Ascending aorta (tissue), 2 donors: ENCODE data around the gene IQGAP3. TPM values are rescaled to one million over a fixed set of nuclear protein-coding genes. Genes with fewer than 3 reads are reported as not detected.

Experiments
- DNase-seq, 2 donors: peaks; one replicate each; pipeline ENCODE4 v3.0.0-alpha.2; 2019; ENCODE audit warnings: low spot score in 2 of 2
- H3K27ac ChIP-seq, 2 donors: fragments of 200-600 bp; sonication (generic); one replicate each; pipeline ENCODE4 v1.5.1; 2016 to 2017; ENCODE audit warnings: mild to moderate bottlenecking in 1 of 2
- H3K27me3 ChIP-seq: fragments of 200-600 bp; sonication (generic); one replicate; pipeline ENCODE4 v1.5.1; 2017
- H3K36me3 ChIP-seq, 2 donors: fragments of 200-600 bp; sonication (generic); one replicate each; pipeline ENCODE4 v1.5.1; 2016
- H3K4me1 ChIP-seq, 2 donors: fragments of 200-600 bp; sonication (generic); one replicate each; pipeline ENCODE4 v1.5.1; 2016 to 2017; ENCODE audit warnings: mild to moderate bottlenecking in 1 of 2
- H3K4me3 ChIP-seq, 2 donors: fragments of 200-600 bp; sonication (generic); one replicate each; pipeline ENCODE4 v1.5.1; 2016 to 2017; ENCODE audit warnings: mild to moderate bottlenecking in 1 of 2
- H3K9me3 ChIP-seq, 2 donors: fragments of 200-600 bp; sonication (generic); one replicate each; pipeline ENCODE4 v1.5.1; 2016
- intact Hi-C: fragments of 100-400 bp; cut with DNase I; formaldehyde crosslinking; loops from one replicate; pipeline ENCODE4 v1.15.1; 2023
- total RNA-seq: library from RNA; depleted of rRNA; stranded (reverse); fragments of >200 nt; gene quantifications from one replicate; pipeline ENCODE4 v1.1.0, GENCODE V29; 2016
- TF ChIP-seq, protein P1 (sequence below), 3 experiments: fragments of 200-600 bp in 2 of 3; fragments of 450-650 bp in 1 of 3; sonication (generic) in 2 of 3; IDR thresholded peaks; one replicate each; pipeline ENCODE4 v1.5.1; 2016 to 2019; ENCODE audit warnings: antibody characterized with exemption in 3 of 3, mild to moderate bottlenecking in 1 of 3, moderate library complexity in 1 of 3

The IQGAP3 gene
- total RNA-seq, 1 donor from 2014 or later = not detected

DNA sequence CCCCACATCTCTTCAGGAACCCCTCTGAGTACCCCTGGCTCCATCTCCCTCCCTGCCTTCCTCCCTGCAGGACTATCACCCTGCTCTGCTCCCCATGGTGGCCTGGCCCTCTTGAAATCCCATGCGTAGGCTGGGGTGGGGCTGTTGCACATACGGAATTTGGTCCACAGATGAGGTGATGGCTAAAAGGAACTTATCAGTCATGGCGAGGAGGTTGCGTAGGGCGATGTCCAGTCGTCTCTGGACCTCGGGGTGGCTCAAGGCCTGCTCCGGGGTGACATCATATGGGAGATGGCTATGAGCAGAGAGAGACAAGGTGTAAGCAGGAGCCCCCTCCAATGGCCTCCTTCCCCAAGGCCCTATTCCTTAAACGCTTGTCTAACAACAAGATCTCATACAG lies 35.3 kb downstream of the IQGAP3 start:
- Histone ChIP-seq H3K27ac (no peak overlapping the region), H3K9me3 (no peaks in the 10 kb centered on the region), H3K36me3 (no peaks in the 10 kb centered on the region), H3K4me1 (no peaks in the 10 kb centered on the region), H3K27me3 (no peaks in the 10 kb centered on the region), H3K4me3 (no peak overlapping the region)
- intact Hi-C loops = no loop called here
- no peak for DNase-seq
- TF ChIP-seq, protein P1, sequence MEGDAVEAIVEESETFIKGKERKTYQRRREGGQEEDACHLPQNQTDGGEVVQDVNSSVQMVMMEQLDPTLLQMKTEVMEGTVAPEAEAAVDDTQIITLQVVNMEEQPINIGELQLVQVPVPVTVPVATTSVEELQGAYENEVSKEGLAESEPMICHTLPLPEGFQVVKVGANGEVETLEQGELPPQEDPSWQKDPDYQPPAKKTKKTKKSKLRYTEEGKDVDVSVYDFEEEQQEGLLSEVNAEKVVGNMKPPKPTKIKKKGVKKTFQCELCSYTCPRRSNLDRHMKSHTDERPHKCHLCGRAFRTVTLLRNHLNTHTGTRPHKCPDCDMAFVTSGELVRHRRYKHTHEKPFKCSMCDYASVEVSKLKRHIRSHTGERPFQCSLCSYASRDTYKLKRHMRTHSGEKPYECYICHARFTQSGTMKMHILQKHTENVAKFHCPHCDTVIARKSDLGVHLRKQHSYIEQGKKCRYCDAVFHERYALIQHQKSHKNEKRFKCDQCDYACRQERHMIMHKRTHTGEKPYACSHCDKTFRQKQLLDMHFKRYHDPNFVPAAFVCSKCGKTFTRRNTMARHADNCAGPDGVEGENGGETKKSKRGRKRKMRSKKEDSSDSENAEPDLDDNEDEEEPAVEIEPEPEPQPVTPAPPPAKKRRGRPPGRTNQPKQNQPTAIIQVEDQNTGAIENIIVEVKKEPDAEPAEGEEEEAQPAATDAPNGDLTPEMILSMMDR (IDR thresholded peaks at IDR 0.05) = no peak

DNA sequence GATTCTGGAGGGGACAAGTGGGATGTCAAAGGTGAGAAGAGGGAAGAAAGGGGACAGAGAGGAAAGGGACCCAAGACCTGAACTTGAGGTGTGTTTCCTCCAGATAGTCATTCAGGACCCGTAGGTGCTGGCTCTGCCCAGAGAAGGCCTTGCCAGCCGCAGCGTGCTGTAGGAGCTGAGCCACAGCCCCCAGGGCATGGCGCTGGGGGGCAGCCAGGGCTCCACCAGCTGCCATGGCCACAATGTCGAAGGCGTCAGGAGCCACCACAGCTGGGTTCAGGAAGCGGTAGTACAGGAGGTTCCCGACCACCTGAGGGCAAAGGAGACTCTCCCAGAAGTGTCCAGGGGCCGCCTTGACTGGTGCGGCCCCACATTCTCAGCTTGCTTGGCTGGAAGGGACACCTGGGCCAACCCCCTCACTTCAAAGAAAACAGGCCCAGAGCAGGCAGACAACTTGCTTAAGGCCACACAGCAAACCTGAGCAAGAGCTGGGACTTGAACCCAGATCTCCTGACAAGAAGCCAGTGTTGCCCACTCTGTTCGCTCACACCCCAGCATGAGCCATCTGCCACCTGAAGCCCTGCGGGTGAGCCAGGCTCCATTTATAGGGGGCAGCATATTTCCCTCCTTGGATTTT lies 37.8 kb downstream of the IQGAP3 start:
- Histone ChIP-seq H3K27me3 (no peaks in the 10 kb centered on the region), H3K4me3 (no peak overlapping the region), H3K9me3 (no peaks in the 10 kb centered on the region), H3K36me3 (no peaks in the 10 kb centered on the region), H3K4me1 (no peaks in the 10 kb centered on the region), H3K27ac (no peak overlapping the region)
- intact Hi-C loops = no loop called here
- TF ChIP-seq, protein P1 (IDR thresholded peaks at IDR 0.05) = no peak
- no peak for DNase-seq

DNA sequence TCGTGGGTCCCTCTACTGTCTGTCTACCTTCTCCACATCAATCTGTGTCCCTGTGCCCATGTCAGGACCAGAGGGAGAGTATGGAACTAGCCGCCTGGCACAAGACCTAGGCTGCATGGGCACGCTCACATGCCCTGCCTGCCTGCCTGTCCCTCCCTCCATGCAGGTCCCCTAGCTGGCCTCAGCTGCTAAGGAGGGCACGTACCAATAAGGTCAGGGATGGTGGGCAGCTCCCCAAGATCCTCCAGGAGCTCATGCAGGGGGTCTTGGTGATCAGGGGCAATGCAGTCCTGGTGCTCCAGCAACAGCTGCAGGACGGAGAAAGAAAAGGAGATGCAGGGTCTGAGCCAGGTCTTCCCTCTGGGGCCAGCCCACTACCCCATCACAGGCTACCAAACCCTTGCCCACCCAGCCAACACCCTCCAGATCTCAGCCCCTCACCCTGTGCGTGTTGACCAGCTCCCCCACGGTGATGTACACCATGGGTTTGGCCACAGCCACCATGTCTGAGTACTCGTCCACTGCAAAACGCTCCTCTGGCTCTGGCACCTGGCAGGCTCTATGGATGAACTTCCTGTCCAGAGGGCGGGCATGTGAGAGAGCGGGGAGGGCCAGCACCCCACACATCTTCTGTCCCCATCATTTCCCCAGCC lies 38.7 kb downstream of the IQGAP3 start:
- no peaks in the 10 kb centered on the region for H3K36me3 ChIP-seq
- no peaks in the 10 kb centered on the region for H3K27me3 ChIP-seq
- no peak for DNase-seq
- no peak overlapping the region for H3K4me3 ChIP-seq
- no peak overlapping the region for H3K27ac ChIP-seq
- no peaks in the 10 kb centered on the region for H3K9me3 ChIP-seq
- no peaks in the 10 kb centered on the region for H3K4me1 ChIP-seq
- TF ChIP-seq, protein P1 (IDR thresholded peaks at IDR 0.05) = no peak
- intact Hi-C loops = no loop called here

DNA sequence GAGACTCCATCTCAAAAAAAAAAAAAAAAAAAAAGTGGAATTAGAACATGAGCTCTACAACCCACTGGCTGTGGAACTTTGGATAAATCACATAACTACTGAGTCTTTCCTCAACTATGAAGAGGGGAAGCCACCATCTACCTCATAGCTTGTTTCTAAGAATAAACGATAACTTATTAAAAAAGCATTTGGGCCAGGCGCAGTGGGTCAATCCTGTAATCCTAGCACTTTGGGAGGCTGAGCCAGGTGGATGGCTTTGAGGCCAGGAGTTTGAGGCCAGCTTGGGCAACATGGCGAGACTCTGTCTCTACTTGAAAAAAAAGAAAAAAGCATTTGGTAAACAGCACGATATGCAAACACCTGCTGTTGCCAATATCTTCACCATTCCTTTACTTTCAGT lies 40.0 kb downstream of the IQGAP3 start:
- DNase-seq = no peak
- Histone ChIP-seq H3K27me3 (no peaks in the 10 kb centered on the region), H3K4me3 (no peak overlapping the region), H3K27ac (no peak overlapping the region), H3K4me1 (no peaks in the 10 kb centered on the region), H3K36me3 (no peaks in the 10 kb centered on the region), H3K9me3 (no peaks in the 10 kb centered on the region)
- TF ChIP-seq, protein P1 (IDR thresholded peaks at IDR 0.05) = no peak
- intact Hi-C loops = no loop called here

- H3K27me3 ChIP-seq = no peaks in the 10 kb centered on the region
- TF ChIP-seq, protein P1 (IDR thresholded peaks at IDR 0.05) = no peak
- no peak overlapping the region for H3K4me3 ChIP-seq
- no peaks in the 10 kb centered on the region for H3K4me1 ChIP-seq
- intact Hi-C loops = no loop called here
- H3K36me3 ChIP-seq = no peaks in the 10 kb centered on the region
- H3K9me3 ChIP-seq = no peaks in the 10 kb centered on the region
- H3K27ac ChIP-seq = no peak overlapping the region
- no peak for DNase-seq
These were observed 42.4 kb downstream of the IQGAP3 start for GRCh38 chr1:156530006-156530405.
